Thymus (tissue), 11 donors: ENCODE data around the gene VPS45. TPM values are rescaled to one million over a fixed set of nuclear protein-coding genes. Genes with fewer than 3 reads are reported as not detected.

Source experiments
- DNase-seq, 9 donors: peaks; one replicate each; pipeline ENCODE4 v3.0.0-alpha.2; 2013; ENCODE audit warnings: low spot score in 9 of 9, low read depth in 6 of 9, missing footprints in 1 of 9
- H3K27ac ChIP-seq, 2 donors: one replicate each; pipeline ENCODE4 v1.5.1; 2013; ENCODE audit warnings: control low read depth in 1 of 2, low read depth in 1 of 2, low read length in 1 of 2, mild to moderate bottlenecking in 1 of 2, moderate library complexity in 1 of 2
- H3K27me3 ChIP-seq, 2 donors: one replicate each; pipeline ENCODE4 v1.5.1; 2013; ENCODE audit warnings: low read length in 1 of 2; ENCODE audit not compliant: control insufficient read depth in 2 of 2, insufficient read depth in 1 of 2
- H3K36me3 ChIP-seq, 2 donors: one replicate each; pipeline ENCODE4 v1.5.1; 2013; ENCODE audit warnings: low read length in 1 of 2, mild to moderate bottlenecking in 1 of 2, moderate library complexity in 1 of 2; ENCODE audit not compliant: control insufficient read depth in 2 of 2, insufficient read depth in 2 of 2
- H3K4me1 ChIP-seq, 2 donors: one replicate each; pipeline ENCODE4 v1.5.1; 2013; ENCODE audit warnings: low read length in 2 of 2; ENCODE audit not compliant: control insufficient read depth in 2 of 2, insufficient read depth in 2 of 2
- H3K4me3 ChIP-seq, 2 donors: one replicate each; pipeline ENCODE4 v1.5.1; 2013; ENCODE audit warnings: low read length in 2 of 2, control low read depth in 1 of 2, mild to moderate bottlenecking in 1 of 2
- H3K9me3 ChIP-seq, 2 donors: one replicate each; pipeline ENCODE4 v1.5.1; 2013; ENCODE audit warnings: low read length in 1 of 2, mild to moderate bottlenecking in 1 of 2; ENCODE audit not compliant: control insufficient read depth in 2 of 2, insufficient read depth in 1 of 2
- WGBS: extraction: QIAGEN DNeasy Blood & Tissue Kit; methylation state at CpG from one replicate; pipeline ENCODE4 v1.1.7; 2013; 5-methylcytosine and 5-hydroxymethylcytosine counted together
- polyA plus RNA-seq: library from polyadenylated mRNA; stranded (reverse); fragments of 200-250 nt; gene quantifications from one replicate; pipeline ENCODE4 v1.2.3, GENCODE V29; 2013
- total RNA-seq: library from RNA; stranded (reverse); fragments of 120-200 nt; gene quantifications from one replicate; pipeline ENCODE4 v1.2.4, GENCODE V29; 2013
- donor health status: healthy.

VPS45 gene
- total and polyA plus RNA-seq, 2 donors: 26.1 to 36.7 TPM

DNA sequence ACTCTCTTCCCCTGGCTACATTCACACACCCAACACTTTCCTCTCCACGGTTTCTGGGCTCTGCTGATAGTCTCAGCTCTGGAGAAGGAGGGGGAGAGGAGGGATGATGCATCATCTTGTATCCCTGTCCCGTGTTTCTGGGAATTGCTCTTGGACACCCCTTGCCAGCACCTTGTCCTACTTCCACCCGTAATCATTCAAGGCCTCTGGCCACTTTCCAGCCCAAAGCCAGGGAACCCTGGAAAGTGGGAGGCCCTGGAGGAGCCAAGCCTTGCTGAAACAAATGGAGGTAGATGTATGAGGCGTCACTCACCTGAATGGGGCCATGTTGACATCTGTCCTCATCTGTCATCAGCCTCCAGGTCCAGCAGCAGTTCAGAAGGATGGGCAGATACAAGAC is 86.6 kb downstream of the VPS45 start:
- H3K4me3 ChIP-seq: no peak overlapping the region
- peaks cover 14 to 35% of the 10 kb centered on the region in 2 donors for H3K4me1 ChIP-seq
- no peak for DNase-seq
- H3K36me3 ChIP-seq: peaks cover 50 to 65% of the 10 kb centered on the region in 2 donors
- H3K27ac ChIP-seq: no peak overlapping the region
- 93% methylated on average over 4 of the region's 4 CpGs for WGBS
- peaks cover 0 to 3% of the 10 kb centered on the region in 2 donors for H3K27me3 ChIP-seq
- no peaks in the 10 kb centered on the region for H3K9me3 ChIP-seq

DNA sequence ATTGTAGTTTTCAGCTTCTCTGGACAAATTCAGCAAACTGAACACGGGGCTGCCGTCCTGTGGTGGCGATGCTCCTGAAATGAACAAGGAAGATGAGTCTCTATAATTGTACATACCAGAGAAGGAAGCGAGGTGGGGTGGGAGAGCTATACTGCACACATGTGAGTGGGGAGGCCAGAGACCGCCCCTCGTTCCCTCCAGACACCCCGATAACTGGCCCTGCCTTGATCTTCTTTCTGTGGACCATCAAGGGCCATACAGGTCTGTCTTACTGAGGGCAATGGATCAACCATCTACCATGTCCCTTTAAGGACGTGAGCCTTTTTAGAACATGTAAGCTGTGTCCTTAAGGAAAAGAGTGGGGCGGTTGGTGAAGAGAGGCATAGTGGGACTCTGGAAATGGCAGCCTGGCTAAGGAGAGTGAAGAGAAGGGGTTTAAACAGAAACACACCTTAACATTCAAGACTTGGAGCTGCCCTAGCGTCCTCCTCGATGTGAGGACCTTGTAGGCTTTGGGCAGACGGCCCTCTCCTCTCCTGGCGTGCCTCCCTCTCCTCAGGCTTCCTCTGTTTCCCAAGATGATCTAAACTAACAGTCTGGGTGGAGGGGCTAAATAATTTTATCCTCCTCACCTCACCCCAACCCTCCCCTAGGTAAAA is 88.0 kb downstream of the VPS45 start:
- Histone ChIP-seq H3K9me3 (no peaks in the 10 kb centered on the region), H3K27me3 (no peaks in the 10 kb centered on the region), H3K4me1 (peaks cover 14 to 46% of the 10 kb centered on the region in 2 donors), H3K4me3 (no peak overlapping the region), H3K36me3 (peaks cover 58 to 74% of the 10 kb centered on the region in 2 donors), H3K27ac (no peak overlapping the region)
- 97% methylated on average over 13 of the region's 13 CpGs for WGBS
- no peak for DNase-seq

DNA sequence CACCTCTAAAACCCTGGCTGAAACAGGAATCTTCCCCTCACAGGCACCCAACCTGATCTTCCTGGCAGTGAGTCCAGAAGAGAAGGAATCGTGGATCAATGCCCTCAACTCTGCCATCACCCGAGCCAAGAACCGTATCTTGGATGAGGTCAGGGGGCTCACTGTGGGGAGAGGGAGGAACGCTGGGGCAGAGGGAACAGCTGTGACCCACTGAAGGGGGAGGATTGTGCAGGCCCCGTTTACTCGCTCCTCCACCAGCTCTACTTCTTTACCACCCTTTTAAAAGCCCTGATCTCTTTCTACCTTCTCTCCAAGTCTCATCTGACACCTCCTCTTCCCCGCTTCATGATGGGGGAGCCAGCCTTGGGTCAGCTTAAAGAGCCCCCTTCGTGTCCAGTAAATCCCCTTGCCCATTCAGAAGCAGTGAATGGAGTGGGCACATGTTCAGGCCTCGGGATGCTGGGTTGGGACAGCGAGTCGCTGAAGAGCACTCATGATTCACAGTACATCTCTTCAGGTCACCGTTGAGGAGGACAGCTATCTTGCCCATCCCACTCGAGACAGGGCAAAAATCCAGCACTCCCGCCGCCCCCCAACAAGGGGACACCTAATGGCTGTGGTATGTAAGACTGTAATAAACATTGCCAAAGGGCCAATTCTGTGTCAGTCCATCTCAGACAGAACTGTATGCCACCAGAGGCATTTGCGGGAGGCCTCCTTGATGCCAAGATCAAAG is 89.5 kb downstream of the VPS45 start:
- Histone ChIP-seq H3K9me3 (no peaks in the 10 kb centered on the region), H3K36me3 (peaks cover 58 to 74% of the 10 kb centered on the region in 2 donors), H3K27me3 (no peaks in the 10 kb centered on the region), H3K27ac (no peak overlapping the region), H3K4me3 (no peak overlapping the region), H3K4me1 (peaks cover 11 to 49% of the 10 kb centered on the region in 2 donors)
- WGBS: 97% methylated on average over 16 of the region's 16 CpGs
- DNase-seq: no peak

DNA sequence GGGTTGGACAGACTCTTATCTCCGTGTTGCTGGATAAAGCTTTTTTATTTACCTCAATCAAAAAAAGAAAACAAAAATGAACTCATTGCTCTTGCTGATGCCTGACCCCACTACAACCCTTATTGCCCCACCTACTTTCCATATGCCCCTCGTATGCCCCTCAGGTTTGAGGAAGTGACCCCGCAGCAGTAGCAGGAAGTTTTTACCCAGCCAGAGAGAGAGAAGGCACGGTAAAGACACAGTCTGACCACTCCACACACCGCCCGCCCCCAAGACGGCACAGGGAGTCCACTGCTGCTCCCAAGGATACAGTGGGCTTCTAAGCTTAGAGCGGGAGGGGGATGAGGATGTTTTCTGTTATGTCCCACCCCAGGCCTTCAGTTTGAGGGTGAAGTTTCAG is 92.0 kb downstream of the VPS45 start:
- peak overlapping the region in 1 of 2 donors; percentile 50 for H3K27ac ChIP-seq
- H3K4me1 ChIP-seq: peaks cover 13 to 59% of the 10 kb centered on the region in 2 donors
- no peak for DNase-seq
- H3K9me3 ChIP-seq: no peaks in the 10 kb centered on the region
- H3K27me3 ChIP-seq: no peaks in the 10 kb centered on the region
- H3K4me3 ChIP-seq: no peak overlapping the region
- 62% methylated on average over 8 of the region's 8 CpGs for WGBS
- H3K36me3 ChIP-seq: peaks cover 49 to 53% of the 10 kb centered on the region in 2 donors

DNA sequence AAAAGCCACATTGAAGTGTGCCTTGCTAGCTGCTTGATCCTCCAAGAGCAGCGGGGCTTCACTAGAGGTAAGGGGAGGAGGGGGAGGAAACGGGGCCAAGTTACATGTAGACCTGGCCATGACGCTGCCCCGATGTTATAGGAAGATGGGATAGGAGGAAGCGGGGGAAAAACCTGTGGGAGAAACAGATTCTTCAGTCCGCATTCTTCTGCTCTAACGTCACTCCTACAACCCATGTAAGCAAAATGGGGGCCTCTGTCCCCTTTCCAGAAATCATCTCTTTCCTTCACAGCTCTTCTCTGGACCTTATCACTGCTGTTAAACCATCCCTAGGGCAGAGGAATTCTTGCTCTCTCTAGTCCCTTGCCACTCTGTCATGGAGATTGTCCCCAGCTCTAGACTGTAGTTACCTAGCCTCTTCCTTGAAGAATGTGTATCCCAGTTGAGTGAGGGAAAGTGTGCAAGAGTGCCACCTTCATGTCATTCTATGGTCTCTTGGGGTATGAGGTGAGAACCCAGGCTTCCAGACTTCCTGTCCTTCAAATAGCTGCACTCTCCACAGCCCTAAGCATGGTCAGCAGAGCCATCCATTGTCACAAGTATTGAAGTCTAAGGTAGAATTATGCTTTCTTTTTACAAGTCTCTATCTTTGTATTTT is 93.5 kb downstream of the VPS45 start:
- H3K9me3 ChIP-seq: no peaks in the 10 kb centered on the region
- H3K4me1 ChIP-seq: peaks cover 13 to 65% of the 10 kb centered on the region in 2 donors
- peak overlapping the region in 1 of 2 donors; percentile 89 for H3K27ac ChIP-seq
- H3K36me3 ChIP-seq: peaks cover 35 to 38% of the 10 kb centered on the region in 2 donors
- H3K27me3 ChIP-seq: no peaks in the 10 kb centered on the region
- no peak overlapping the region for H3K4me3 ChIP-seq
- DNase-seq: no peak
- WGBS: 33% methylated on average over 7 of the region's 7 CpGs

DNA sequence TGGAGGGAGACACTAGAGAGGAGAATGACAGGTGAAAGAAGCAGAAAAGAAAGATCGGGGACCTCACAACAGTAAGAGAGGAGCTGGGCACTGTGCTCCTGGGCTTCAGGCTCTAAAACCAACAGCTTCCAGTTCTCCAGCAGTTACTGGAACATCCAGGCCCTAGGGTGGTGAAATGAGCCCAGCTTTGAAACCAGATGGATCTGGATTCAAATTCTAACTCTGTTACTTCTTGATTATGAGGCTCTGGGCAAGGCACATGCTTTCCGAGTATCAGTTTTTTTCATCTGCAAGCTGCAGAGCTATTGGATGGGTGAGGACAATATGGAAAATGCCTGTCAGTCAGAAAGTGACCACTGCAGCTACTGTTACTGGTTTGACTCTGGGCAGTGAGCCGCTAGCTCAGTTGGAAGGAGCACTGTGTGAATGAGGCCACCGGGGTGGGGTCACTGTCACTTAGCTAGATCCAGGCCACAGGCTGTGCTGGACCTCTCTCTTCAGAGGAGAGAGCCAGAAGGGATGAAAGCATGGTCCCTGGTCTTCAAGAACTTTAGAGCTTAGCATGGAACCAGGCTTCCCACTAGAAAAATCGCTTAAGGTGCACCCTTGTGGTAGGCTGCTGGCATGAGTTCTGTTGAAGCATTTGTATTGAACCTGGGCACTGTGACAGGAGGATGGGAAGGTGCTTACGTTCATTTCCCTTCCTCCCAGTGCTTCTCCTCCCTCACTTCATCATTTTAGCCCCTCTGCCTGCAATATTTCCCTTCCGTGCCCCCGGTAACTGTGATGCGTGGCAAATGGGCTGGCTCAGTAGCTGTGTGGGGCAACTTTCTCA is 94.4 kb downstream of the VPS45 start:
- H3K27ac ChIP-seq: peak overlapping the region; percentile 50 to 89
- no peak overlapping the region for H3K4me3 ChIP-seq
- peak in 1 of 9 donors; percentile 59 for DNase-seq
- no peaks in the 10 kb centered on the region for H3K27me3 ChIP-seq
- no peaks in the 10 kb centered on the region for H3K9me3 ChIP-seq
- H3K36me3 ChIP-seq: peaks cover 29 to 30% of the 10 kb centered on the region in 2 donors
- peaks cover 13 to 64% of the 10 kb centered on the region in 2 donors for H3K4me1 ChIP-seq
- WGBS: 67% methylated on average over 9 of the region's 9 CpGs

DNA sequence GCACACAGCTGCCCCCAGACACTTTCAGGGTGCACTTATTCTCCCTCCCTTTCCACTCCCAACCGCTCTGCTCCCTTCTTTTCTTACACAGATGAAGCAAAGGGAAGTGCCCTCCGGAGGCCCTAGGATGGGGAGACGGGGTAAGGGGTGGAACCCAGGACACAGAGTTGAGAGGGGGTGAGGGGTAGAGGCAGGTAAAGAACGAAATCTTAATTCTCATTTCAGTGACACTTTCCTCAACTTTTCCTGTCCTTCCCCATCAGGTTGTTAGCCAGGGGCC is 94.9 kb downstream of the VPS45 start:
- H3K4me3 ChIP-seq: no peak overlapping the region
- H3K27ac ChIP-seq: peak overlapping the region; percentile 50 to 89
- no peaks in the 10 kb centered on the region for H3K27me3 ChIP-seq
- no peaks in the 10 kb centered on the region for H3K9me3 ChIP-seq
- peaks cover 13 to 64% of the 10 kb centered on the region in 2 donors for H3K4me1 ChIP-seq
- peaks cover 24 to 25% of the 10 kb centered on the region in 2 donors for H3K36me3 ChIP-seq
- 34% methylated on average over 4 of the region's 4 CpGs for WGBS
- no peak for DNase-seq

DNA sequence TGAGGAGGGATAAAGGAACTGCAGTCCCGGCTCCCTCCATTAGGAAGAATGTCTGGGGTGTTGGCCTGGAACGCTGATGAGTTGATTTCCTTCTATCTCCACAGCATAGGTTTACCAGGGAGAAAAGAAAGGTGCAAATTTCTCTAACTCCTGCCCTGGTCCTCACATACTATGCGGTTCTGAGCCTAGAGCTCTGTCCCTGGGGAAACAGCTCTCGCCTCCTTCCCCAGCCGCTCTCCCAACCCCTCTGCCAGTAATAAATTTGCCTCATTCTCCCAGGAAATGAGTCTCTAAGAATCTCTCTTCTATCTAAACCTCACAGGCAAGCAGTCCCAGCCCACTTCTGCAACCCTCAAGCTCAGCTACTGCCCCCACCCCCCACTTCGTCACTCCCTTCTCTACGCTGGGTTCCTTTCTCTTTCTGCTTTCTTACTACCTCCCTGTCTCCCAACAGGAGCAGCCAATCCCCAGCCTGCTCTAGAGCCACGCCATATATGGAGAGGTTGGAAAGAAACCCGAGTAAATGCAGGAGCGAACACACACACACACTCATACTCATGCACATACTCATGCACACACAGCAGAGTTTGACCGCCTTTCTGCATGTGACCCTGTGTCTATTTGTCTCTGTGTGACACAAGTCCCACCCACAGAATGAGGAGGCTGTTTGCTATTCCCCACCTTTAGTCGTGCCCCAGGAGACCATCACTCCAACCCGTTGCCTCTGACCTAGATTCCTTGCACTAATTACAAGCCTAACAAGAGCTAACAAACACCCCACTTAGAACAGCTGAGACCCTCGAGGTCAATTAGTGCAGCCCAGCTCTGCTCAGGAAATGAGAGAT is 95.5 kb downstream of the VPS45 start:
- no peaks in the 10 kb centered on the region for H3K27me3 ChIP-seq
- H3K4me1 ChIP-seq: peaks cover 13 to 64% of the 10 kb centered on the region in 2 donors
- no peaks in the 10 kb centered on the region for H3K9me3 ChIP-seq
- H3K4me3 ChIP-seq: peak overlapping the region in 1 of 2 donors; percentile 13
- peaks cover 18 to 19% of the 10 kb centered on the region in 2 donors for H3K36me3 ChIP-seq
- DNase-seq: peak in 4 of 9 donors; percentile 47 to 75 (median 56)
- WGBS: 15% methylated on average over 14 of the region's 14 CpGs
- H3K27ac ChIP-seq: peak overlapping the region; percentile 38 to 89
